Anterior cingulate cortex (tissue), 58 donors: ENCODE measurements around the gene SDHA.

Source experiments
- DNase-seq, 58 donors: peaks; one replicate each; lab custom pipeline; 2025; lab: John Stamatoyannopoulos, UW

Gene SDHA

DNA sequence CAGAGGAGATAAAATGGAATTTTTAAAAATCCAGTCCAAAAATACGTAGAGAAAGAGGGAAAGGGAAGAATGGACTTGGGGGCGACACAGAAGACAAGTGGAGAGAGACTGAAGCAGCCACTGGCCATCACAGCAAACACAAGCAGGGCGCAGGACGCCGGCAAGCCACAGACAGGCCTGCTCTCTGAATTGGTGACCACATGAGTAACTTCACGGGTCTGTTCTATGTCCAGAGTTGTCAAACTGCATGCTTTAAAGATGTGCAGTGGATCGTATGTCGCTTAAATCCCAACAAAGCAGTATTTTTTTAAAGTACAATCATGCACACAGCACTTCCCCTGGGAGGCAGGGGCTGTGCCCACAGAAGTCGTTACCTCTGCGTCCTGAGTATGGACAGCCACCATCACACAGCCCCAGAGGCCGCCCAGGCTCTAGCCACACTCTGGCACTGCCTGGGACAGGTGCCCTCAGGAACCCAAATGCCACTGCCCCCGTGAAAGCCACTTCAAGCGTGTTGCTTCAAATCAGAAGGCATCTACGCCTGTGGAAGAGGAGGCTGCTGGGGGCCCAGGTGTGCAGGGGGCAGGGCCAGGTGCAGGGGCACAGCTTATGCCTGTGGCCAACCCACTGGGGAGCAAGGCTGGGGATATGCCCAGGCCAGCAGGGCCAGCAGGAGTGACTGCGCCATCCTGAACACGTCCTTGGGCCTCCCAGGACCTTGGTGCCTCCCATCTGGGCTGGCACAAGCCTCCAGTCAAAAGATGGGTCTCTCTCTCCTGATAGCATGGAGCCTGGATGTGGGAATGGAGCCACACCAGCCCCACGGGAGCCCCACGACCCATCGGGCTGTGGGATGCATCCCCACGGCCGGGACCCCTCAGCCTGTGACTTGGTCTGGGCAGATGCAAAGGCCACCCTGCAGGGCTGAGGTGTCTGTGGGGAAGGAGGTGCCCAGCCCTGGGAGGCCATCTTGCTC lies 32.7 kb upstream of the SDHA start:
- DNase-seq = no peak

DNA sequence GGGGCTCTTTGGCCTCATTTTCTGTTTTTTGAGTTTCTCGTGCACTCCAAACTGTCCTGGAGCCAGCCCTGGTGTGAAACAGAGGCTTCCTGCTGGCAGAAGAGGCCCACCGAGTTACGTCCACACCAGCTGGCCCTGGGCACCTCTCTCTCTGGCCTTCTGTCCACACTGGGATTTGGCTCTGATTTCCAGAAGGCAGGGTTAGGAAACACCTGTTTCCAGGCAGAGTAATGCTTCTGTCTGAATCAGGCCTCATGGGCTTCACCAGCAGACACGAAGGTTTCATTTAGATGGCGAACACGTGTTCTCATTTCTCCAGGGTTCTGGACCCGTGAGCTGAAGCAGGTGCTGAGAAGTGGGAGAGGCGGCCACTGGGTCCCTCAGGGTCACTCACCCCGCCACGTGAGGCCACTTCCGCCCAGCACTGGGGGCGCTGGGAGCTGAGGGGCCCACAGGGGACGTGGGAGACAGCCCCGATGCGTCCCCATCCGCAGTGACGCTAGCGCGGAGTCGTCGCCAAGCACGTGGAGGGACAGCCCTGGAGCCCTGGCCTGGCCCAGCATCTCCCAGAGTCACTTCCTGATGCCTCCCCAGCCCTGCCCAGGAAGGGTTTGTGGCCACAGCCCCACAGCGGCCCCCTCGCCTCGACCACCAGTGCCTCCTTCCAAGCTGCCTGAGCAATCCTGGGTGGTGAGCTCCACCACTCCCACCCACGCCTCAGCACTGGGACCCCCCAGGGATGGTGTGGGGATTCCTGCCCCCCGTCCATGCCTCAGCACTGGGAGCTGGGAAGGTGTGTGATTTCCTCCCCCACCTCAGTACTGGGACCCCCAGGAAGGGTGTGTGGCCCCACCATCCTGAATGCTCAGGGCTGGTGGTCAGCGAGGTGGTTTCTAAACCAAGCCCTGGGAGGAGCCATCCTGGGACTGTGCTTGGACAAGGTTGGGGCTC lies 31.8 kb upstream of the SDHA start:
- no peak for DNase-seq

- no peak for DNase-seq
Measured at GRCh38 chr5:187042-187431, 31.1 kb upstream of the SDHA start.

DNA sequence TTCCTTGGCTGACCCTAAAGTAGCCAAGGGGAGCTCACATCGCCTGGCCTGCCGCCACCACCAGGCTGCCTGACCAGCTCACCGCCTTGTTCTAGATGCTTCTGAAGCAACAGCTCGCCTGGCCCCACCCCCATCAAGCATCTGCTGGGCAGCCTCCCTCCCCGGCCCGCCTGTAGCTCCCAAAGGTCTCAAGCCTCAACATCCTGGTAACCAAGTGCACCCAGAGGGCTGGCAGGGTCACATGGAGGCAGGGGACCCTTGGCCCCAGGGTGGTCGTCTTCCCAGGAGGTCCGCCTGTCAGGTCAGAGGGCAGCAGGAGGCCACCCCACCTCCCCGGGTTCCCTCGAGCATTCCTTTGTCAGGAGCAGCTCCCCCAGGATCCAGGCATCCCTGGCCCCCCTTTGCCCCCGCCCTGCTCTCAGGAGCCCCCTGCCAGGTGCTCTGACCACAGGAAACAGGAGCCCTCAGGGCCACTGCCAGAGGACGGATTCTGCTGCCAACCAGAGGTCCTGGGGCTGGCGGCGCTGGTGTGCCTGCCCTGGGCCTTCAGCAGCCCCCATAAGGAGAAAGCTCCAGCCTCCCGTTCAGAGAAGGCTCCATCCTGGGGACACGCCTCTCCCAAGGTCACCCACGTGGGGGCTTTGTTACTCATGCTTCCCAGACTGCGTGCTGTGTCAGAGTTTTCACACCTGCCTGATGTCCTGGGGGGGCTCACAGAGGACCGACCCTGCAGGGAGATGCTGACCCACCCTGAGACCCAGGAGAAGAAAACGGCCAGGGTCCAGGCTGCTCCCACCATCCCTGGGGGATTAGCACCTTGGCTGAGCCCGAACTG lies 30.3 kb upstream of the SDHA start:
- peak in 1 of 58 donors; percentile 9 for DNase-seq

DNA sequence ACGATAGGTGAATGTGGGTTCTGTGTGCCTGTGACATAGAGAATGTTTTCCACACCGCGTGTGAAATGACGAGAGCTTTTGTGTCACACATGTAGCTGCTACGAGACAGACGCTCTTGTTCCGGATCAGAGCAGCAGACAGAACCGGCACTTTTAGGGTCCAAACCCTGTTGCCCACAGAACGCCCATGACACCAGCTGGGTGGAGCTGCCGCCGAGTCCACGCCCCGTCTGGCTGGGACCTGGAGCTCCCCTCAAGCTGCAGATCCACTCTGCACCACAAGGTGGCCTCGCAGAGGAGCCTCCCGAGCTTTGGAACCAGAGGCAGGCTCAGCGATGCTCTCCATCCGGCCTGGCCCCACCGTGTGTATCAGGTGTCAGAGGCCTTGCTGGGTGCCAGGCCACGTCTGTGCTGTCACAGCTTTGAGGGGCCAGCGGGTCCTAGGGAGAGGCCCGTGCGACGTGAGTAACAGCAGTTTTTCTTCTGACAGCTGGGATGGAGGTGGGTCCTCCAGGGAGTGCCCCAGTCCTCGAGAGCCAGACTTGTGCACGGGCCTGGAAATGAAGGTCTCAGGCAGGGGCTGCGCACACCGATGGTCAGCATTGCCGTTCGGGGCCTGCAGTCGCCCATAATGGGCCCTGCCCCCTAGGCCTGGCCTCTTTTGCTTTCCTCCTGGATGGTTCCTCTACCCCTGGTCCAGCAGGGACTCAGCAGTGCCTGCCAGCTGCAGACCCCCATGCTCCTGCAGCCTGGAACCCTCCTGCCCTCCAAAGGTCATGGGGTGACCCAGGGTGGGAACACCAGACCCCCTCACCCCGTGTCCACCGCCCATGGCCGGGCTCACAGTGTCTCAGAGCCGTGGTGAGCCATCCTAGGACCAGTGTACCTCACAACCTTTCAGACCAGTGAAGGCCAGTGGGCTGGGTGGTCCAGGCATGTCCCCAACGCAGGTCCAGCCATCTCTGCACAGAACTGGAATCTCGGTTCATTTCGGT lies 29.3 kb upstream of the SDHA start:
- DNase-seq = peak in 56 of 58 donors; percentile 7 to 81 (median 59)

DNA sequence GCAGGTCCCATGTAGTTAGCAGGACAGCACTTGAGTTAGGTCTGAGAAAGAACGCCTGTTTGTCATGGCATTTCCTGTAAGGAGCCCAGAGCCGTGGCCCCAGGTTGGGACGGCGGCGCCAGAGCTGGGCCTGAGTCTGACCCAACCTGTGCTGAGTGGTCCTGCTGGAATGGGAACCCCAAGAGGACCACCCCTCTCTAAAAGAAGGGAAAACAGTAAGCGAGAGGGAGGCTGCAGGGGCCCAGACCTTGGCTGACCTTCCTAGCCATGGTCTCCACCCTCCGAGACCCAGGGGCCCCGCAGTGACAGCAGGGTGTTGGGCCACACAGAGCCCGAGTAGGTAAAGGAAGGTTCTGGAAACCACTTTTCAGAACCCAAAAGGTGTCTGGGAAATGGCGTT lies 28.6 kb upstream of the SDHA start:
- DNase-seq = no peak

DNA sequence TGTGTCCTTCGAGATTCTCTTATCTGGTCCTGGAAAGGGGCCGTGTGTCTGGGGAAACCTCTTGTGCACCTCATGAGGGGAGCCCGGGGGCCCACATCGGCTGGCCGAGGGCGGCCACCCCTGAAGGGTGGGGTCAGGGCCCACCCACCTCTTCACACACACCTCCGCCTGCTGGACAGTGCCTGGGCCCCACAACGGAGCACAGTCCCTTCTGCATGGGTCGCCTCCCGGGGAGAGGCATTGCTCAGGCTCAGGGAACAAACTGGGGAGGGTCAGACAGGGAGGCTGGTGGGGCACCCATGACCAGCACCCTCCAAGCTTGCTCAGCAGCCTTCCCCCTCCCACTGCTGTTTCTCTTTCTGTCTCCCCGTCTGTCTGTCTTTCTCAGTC lies 28.1 kb upstream of the SDHA start:
- no peak for DNase-seq

GRCh38 chr5:190366-191035 lies 27.6 kb upstream of the SDHA start:
- no peak for DNase-seq

DNA sequence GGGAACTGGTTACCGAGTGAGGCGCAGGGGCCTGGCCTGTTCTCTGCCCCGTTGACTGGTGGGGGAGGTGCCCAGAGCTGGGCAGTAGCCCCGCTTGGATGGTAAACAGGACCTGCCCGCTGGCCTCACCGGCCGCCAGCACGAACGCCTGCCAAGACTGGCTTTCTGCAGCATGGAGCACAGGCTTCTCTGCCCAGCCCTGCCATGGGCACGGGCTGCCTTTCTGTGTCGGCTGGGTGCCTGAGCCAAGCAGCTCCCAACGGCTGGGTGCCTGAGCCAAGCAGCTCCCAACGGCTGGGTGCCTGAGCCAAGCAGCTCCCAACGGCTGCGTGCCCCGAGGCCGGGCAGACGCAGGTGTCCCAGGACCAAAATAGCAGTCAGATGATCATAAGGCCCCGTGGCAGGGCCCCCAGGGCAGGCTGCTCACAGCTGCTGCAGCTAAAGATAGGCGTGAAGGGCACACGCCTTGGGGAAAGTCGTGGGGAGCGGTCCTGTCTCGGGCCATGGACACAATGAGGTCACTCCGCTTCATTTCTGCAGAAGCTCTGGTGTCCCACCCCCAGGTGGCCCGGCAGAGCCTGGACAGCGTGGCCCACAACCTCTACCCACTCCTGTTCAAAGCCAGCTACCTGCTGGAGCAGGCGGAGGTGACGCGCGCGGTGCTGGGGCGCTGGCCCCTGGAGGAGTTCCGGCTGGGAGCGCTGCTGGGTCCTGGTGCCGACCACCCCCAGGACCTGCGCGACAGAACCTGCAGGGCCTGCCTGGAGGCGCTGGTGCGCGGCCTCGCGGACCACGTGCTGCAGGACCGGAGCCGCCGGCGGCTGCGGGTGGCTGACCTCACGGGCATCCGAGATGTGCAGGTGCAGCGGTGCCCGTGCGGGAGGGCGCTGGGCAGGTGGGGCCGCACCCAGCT lies 26.8 kb upstream of the SDHA start, which contains the start of gene LRRC14B:
Gene LRRC14B (plus strand): TSS at position 460 of the 913 bp plus-strand sequence. CDS start 44 bp downstream, at position 504.
- peak in 51 of 58 donors; percentile 11 to 83 (median 53) for DNase-seq

DNA sequence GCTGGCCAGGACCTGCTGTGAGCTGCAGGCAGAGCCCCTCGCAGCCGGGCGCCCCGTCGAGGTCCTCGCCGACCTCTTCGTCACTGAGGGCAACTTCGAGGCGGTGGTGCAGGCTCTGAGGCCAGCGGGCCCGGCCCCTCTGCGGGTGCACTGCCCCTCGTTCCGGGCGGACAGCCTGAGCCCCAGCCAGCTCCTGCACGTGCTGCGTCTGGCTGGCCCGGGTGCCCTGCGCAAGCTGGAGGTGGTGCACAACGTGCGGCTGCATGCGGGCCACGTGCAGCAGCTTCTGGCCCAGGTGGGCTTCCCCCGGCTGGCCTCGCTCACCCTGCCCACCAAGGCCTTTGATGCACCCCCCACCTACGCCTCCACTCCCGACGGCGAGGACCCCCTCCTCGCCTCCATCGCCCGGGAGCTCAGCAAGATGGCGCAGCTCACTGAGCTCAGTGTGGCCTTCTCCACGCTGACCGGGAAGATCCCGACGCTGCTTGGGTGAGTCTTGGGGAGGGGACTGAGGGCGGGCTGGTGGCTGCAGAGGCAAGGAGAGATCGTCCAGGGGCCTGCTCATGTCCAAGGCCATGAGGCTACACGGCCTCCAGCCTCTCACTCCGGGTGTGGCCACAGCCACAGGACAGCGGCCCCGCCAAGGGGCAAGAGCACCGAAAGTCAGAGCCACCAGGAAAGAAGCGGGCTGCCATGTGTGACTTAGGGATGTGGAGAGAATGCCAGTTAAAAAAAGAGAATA lies 26.0 kb upstream of the SDHA start:
- DNase-seq = no peak

DNA sequence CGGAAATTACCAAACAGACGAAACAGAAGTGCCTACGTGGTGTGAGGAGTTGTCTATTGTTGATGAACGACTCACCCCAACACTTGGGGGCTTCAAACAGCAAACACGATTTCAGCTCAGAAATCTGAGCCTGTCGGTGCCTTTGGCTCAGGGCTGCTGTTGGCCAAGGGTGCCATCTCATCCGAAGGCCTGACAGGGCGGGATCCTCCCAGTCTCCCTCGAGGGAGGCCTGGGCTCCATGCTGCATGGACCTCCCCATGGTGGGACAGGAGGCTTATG lies 25.5 kb upstream of the SDHA start:
- no peak for DNase-seq

GRCh38 chr5:192970-193831 lies 24.9 kb upstream of the SDHA start:
- DNase-seq = no peak

DNA sequence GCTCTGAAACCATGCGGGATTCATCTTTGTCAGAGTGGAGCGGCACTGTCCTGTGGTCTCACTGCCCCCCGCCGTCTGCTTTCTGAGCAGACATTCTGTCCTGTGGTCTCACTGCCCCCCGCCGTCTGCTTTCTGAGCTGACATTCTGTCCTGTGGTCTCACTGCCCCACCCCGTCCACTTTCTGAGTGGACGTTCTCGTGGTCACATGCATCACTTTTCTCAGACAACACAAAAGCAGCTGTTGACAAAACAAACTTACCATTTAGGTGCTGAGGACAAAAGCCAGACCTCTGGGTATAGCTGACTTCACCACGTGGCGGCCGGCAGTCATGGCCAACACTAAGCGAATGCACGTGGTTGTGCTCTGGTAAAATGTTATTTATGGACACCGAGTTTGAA lies 24.0 kb upstream of the SDHA start:
- DNase-seq = no peak

DNA sequence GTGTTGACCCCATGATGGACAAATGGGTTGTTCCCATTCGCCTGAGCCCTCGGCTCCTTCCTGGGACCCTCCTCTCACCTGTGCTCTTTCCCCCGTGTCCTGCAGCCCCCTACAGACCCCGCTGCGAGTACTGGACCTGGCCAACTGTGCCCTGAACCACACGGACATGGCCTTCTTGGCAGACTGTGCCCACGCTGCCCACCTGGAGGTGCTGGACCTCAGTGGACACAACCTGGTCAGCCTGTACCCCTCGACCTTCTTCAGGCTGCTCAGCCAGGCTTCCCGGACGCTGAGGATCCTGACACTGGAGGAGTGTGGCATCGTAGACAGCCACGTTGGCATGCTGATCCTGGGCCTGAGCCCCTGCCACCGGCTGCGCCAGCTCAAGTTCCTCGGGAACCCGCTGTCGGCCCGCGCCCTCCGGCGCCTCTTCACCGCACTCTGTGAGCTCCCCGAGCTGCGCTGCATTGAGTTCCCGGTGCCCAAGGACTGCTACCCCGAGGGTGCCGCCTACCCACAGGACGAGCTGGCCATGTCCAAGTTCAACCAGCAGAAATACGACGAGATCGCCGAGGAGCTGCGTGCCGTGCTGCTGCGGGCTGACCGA lies 23.4 kb upstream of the SDHA start:
- DNase-seq = no peak

- DNase-seq = no peak
Measured at GRCh38 chr5:195401-196160, 22.5 kb upstream of the SDHA start.
